HFFc6 (cell line): ENCODE data around the gene PLBD1. TPM values are rescaled to one million over a fixed set of nuclear protein-coding genes. Genes with fewer than 3 reads are reported as not detected.

Experiments used
- DNase-seq: peaks from one replicate; pipeline ENCODE4 v3.0.0-alpha.2; 2018
- H3K27ac Mint-ChIP-seq: 2 replicates; pipeline ENCODE4 v1.8.0; 2020; ENCODE audit warnings: mild to moderate bottlenecking, mixed read lengths
- H3K27me3 Mint-ChIP-seq: 2 replicates; pipeline ENCODE4 v1.8.0; 2021; ENCODE audit warnings: mild to moderate bottlenecking, moderate library complexity, mixed read lengths; ENCODE audit not compliant: insufficient read depth
- H3K36me3 Mint-ChIP-seq: 2 replicates; pipeline ENCODE4 v1.8.0; 2021; ENCODE audit warnings: low read depth, mixed read lengths
- H3K4me1 Mint-ChIP-seq: 2 replicates; pipeline ENCODE4 v1.8.0; 2020; ENCODE audit warnings: low read depth, mixed read lengths
- H3K4me3 Mint-ChIP-seq: 2 replicates; pipeline ENCODE4 v1.8.0; 2020; ENCODE audit warnings: mild to moderate bottlenecking, moderate library complexity, mixed read lengths
- H3K9me3 Mint-ChIP-seq: 2 replicates; pipeline ENCODE4 v1.8.0; 2020; ENCODE audit warnings: mild to moderate bottlenecking, mixed read lengths
- total RNA-seq, 6 experiments: library from RNA; stranded (reverse); fragmentation: NEBNext Ultra II Directional; extraction: Animal tissue kit (Norgen Biotek cat#: 25700); gene quantifications; 2 replicates in 1 of 6; 3 replicates in 5 of 6; pipeline ENCODE4 v1.2.3, GENCODE V29; 2021
- TF ChIP-seq, protein P1 (sequence below): fragments of 200-600 bp; sonication (generic); IDR thresholded peaks from 2 replicates; pipeline ENCODE4 v1.5.0; 2021; ENCODE audit warnings: antibody characterized with exemption, mild to moderate bottlenecking

The PLBD1 gene
- total RNA-seq, 6 experiments from 2014 or later, result not detected

DNA sequence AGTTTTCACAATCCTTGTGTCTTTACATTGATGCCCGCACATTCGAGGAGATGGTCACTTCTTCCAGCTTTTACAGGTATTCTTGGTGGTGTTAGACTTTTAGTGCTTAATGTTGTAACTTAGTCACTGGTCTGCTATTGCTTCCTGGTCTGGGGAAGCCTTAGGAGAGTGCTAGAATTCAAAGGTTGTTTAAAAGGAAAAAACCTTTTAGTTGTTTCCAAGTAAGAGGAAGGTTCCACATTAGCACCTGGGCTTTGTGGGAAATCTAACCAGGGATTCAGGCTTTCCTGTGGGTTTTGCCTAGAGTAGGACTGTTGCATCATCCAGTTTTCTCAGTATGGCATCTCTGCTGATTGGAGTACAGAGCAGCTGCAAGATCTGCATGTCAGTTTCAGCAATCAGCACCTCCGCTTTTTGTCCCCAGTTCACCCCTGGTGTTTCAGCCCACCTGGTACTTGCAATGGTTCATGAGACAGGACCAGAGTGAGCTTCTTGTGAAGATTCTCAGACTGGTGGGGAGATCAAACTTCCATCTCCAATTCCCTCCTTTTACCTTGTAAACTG, 44.0 kb upstream of the PLBD1 start:
- no peak for DNase-seq
- H3K27me3 Mint-ChIP-seq, result no peaks in the 10 kb centered on the region
- no peaks in the 10 kb centered on the region for H3K4me1 Mint-ChIP-seq
- no peak overlapping the region for H3K4me3 Mint-ChIP-seq
- TF ChIP-seq, protein P1, sequence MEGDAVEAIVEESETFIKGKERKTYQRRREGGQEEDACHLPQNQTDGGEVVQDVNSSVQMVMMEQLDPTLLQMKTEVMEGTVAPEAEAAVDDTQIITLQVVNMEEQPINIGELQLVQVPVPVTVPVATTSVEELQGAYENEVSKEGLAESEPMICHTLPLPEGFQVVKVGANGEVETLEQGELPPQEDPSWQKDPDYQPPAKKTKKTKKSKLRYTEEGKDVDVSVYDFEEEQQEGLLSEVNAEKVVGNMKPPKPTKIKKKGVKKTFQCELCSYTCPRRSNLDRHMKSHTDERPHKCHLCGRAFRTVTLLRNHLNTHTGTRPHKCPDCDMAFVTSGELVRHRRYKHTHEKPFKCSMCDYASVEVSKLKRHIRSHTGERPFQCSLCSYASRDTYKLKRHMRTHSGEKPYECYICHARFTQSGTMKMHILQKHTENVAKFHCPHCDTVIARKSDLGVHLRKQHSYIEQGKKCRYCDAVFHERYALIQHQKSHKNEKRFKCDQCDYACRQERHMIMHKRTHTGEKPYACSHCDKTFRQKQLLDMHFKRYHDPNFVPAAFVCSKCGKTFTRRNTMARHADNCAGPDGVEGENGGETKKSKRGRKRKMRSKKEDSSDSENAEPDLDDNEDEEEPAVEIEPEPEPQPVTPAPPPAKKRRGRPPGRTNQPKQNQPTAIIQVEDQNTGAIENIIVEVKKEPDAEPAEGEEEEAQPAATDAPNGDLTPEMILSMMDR, result no peak
- no peaks in the 10 kb centered on the region for H3K36me3 Mint-ChIP-seq
- peaks cover 10% of the 10 kb centered on the region for H3K9me3 Mint-ChIP-seq
- H3K27ac Mint-ChIP-seq, result no peak overlapping the region

DNA sequence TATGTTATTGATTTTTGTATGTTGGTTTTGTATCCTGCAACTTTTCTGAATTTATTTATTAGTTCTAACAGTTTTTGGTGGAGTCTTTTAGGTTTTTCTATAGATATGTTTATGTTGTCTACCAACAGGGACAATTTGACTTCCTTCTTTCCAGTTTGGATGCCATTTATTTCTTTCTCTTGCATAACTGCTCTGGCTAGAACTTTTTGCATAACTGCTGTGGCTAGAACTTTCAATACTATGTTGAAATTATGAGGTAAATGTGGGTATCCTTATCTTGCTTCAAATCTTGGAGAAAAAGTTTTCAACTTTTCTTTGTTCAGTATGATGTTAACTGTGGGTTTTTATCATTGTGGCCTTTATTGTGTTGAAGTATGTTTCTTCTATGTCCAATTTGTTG, 39.9 kb upstream of the PLBD1 start:
- no peak overlapping the region for H3K27ac Mint-ChIP-seq
- H3K4me3 Mint-ChIP-seq, result no peak overlapping the region
- H3K9me3 Mint-ChIP-seq, result peaks cover 33% of the 10 kb centered on the region
- DNase-seq, result no peak
- TF ChIP-seq, protein P1, result no peak
- H3K27me3 Mint-ChIP-seq, result no peaks in the 10 kb centered on the region
- no peaks in the 10 kb centered on the region for H3K4me1 Mint-ChIP-seq
- H3K36me3 Mint-ChIP-seq, result no peaks in the 10 kb centered on the region; the same call in 1 of the 2 replicates

DNA sequence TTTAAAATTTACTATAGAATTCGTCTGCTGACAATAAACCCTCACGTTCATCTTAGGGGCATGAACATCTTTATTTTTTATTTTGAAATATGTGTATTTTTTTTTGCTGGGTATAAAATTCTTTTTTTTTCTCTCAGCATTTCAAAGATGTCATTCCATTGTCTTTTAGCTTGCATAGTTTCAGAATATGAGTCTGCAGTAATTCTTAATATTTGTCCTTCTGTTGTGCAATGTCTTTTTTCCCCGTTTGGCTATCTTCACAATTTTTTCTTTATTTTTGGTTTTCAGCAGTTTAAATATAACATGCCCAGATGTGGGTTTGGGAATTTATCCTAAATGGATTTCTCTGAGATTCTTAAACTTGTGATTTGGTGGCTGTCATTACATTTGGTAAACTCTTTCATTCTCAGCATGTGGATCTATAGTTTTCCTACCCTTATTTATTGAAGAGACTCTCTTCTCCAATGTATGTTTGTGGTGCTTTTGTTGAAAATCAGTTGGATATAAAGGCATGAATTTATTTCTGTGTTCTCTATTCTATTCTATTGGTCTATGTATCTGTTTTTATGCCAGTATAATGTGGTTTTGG, 37.8 kb upstream of the PLBD1 start:
- Mint-ChIP-seq H3K27ac (no peak overlapping the region), H3K4me1 (no peaks in the 10 kb centered on the region), H3K36me3 (no peaks in the 10 kb centered on the region; the same call in 1 of the 2 replicates), H3K4me3 (no peak overlapping the region), H3K9me3 (peaks cover 40% of the 10 kb centered on the region), H3K27me3 (no peaks in the 10 kb centered on the region)
- no peak for DNase-seq
- TF ChIP-seq, protein P1, result no peak

DNA sequence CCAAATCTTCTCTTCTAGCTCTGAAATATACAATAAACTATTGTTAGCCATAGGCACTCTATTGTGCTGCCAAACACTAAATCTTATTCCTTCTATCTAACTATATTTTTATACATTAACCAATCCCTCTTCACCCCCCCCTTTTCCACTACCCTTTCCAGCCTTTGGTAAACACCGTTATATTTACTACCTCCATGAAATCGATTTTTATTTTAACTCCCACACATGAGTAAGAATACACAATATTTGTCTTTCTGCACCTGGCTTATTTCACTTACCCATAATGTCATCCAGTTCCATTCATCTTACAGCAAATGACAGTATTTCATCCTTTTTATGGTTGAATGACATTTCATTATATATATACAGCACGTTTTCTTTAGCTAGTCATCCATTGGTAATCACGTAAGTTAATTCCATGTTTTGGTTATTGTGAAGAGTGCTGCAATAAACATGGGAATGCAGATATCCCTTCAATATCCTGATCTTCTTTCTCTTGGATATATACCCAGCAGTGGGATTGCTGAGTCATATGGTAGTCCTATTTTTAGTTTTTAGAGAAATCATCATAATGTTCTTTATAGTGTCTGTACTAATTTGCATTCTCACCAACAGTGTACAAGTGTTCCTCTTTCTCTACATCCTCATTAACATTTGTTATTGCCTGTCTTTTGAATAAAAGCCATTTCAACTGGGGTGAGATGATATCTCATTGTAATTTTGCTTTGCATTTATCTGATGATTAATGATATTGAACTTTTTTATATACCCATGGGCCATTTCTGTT, 34.2 kb upstream of the PLBD1 start:
- H3K27ac Mint-ChIP-seq, result no peak overlapping the region
- H3K36me3 Mint-ChIP-seq, result no peaks in the 10 kb centered on the region; the same call in 1 of the 2 replicates
- peaks cover 46% of the 10 kb centered on the region for H3K9me3 Mint-ChIP-seq
- no peaks in the 10 kb centered on the region for H3K4me1 Mint-ChIP-seq
- no peak for DNase-seq
- H3K4me3 Mint-ChIP-seq, result no peak overlapping the region
- TF ChIP-seq, protein P1, result no peak
- no peaks in the 10 kb centered on the region for H3K27me3 Mint-ChIP-seq

DNA sequence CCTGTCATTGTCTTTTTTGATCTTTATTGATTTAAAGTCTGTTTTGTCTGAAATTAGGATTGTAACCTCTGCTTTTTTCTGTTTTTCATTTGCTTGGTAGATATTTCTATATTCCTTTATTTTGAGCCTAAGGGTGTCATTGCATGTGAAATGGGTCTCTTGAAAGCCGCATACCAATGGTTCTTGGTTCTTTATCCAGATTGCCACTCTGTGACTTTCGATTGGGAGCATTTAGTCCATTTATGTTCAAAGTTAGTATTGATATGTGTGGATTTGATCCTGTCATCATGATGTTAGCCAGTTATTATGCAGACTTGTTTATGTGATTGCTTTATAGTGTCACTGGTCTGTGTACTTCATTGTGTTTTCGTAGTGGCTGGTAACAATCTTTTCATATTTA, 29.8 kb upstream of the PLBD1 start:
- Mint-ChIP-seq H3K4me3 (no peak overlapping the region), H3K27me3 (no peaks in the 10 kb centered on the region), H3K27ac (no peak overlapping the region), H3K9me3 (peaks cover 35% of the 10 kb centered on the region), H3K4me1 (no peaks in the 10 kb centered on the region), H3K36me3 (no peaks in the 10 kb centered on the region)
- no peak for DNase-seq
- TF ChIP-seq, protein P1, result no peak
